Retinal pigment epithelial cell (primary cell): ENCODE measurements around the gene FER.
"Not testable (repeated sequence)": the region's sequence is repeated elsewhere in the genome, so short reads cannot be mapped to it uniquely, and the experiment has no call there.

Experiments used
- DNase-seq: peaks from one replicate; pipeline ENCODE4 v3.0.0-alpha.2; 2010; ENCODE audit warnings: low read depth
- H3K4me3 ChIP-seq: 2 replicates; pipeline ENCODE4 v1.5.1; 2011; ENCODE audit warnings: mild to moderate bottlenecking, low read length, control low read depth, moderate library complexity
- TF ChIP-seq, protein P1 (sequence below): conservative IDR thresholded peaks from 2 replicates; pipeline ENCODE4 v1.5.1; 2011; ENCODE audit warnings: low read depth, low read length, control low read depth, inconsistent platforms

The FER gene

DNA sequence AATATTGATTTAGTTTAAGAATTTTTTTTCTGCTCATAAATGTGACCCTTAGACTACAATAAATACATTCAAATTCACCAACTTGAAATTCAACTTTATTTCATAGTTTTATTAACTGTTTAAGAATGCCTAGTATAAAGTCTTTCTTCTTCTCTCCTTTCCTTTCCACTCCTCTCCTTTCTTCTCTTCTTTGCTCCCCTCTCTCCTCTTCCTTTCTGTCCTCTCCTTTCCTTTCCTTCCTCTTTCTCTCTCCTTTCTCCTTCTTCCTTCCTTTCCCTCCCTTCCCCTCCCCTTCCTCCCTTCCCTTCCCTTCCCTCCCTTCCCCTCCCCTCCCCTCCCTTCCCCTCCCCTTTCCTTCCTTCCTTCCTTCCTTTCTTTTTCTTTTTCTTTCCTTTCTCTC lies 150.6 kb downstream of the FER start:
- TF ChIP-seq, protein P1, sequence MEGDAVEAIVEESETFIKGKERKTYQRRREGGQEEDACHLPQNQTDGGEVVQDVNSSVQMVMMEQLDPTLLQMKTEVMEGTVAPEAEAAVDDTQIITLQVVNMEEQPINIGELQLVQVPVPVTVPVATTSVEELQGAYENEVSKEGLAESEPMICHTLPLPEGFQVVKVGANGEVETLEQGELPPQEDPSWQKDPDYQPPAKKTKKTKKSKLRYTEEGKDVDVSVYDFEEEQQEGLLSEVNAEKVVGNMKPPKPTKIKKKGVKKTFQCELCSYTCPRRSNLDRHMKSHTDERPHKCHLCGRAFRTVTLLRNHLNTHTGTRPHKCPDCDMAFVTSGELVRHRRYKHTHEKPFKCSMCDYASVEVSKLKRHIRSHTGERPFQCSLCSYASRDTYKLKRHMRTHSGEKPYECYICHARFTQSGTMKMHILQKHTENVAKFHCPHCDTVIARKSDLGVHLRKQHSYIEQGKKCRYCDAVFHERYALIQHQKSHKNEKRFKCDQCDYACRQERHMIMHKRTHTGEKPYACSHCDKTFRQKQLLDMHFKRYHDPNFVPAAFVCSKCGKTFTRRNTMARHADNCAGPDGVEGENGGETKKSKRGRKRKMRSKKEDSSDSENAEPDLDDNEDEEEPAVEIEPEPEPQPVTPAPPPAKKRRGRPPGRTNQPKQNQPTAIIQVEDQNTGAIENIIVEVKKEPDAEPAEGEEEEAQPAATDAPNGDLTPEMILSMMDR: no peak
- no peak overlapping the region for H3K4me3 ChIP-seq
- DNase-seq: no peak

DNA sequence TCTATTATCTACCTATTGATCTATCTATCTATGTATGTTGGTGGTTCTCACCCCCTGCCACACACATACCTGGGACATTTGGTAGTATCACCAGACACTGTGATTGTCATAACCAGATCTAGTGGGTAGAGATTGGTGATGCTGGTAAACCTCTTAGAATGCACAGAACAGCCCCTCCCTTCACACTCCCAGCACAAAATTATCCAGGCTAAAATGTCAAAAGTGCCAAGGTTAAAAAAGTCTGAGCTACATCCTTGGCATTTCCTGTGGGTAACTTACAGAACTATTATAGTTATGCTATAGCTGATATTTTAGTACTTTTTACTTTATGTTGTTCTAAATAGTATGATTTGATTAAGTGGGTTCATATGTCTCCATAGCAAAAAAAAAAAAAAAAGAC lies 151.0 kb downstream of the FER start:
- DNase-seq: no peak
- TF ChIP-seq, protein P1: no peak
- no peak overlapping the region for H3K4me3 ChIP-seq

DNA sequence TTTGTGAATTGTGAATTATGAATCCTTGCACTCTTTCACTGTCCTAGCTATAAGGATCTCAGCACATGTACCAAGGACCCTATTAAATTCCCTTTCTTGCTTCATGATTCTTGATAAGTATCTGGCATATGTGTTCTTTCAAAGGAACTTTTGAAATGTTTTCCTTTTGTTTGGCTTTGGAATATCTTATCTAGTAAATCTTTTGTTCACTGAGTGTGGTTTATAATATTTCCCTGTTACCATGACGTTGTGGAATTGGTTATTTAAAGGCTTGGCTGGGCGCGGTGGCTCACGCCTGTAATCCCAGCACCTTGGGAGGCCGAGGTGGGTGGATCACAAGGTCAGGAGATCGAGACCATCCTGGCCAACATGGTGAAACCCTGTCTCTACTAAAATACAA lies 151.5 kb downstream of the FER start:
- not testable (repeated sequence) for H3K4me3 ChIP-seq, DNase-seq

DNA sequence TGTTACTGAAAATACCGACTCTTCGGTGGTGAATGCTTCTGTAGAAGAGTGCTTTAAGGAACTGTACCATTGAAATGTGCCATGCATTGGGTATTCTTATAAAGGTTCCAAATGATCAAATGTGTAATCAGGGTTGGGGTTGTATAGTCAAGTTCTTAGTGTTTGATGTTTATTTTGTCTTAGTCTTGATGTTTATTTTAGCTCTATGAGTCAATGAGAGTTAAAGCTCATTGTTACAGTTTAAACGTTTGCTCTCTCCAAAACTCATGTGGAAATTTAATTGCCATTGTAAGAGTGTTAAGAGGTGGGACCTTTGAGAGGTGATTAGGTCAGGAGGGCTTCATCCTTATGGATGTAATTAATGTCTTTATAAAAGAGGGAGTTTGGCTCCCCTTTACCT lies 153.0 kb downstream of the FER start:
- TF ChIP-seq, protein P1: no peak
- DNase-seq: no peak
- H3K4me3 ChIP-seq: no peak overlapping the region

DNA sequence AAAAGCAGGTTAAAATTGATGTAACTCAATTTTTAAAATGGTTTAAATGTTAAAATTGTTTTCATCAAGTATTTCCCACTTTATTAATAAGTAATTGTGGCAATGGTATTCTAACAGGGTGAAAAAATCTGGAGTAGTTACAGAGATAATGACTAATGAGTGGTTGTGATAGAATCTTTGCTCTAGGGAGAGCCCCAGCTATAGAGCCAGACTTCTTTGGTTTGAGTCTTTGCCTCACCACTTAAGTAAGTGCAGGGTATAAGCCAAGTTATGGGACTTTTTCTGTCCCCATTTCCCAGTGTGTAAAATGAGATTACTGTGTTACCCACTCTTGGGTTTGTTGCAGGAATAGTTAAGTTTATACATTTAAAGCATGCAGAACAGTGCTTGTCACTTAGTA lies 158.1 kb downstream of the FER start:
- no peak for DNase-seq
- H3K4me3 ChIP-seq: no peak overlapping the region
- TF ChIP-seq, protein P1: no peak

DNA sequence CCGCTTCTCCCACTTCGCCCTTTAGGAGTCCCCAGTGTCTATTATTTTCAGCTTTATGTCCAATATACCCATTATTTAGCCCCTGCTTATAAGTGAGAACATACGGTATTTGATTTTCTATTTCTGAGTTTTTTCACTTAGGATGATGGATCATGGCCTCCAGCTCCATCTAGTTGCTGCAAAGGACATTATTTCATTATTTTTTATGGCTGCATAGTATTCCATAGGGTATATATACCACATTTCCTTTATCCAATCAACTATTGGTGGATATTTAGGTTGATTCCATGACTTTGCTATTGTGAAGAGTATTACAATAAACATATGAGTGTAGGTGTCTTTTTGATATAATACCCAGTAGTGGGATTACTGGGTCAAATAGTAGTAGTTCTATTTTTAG lies 162.9 kb downstream of the FER start:
- no peak overlapping the region for H3K4me3 ChIP-seq
- TF ChIP-seq, protein P1: no peak
- no peak for DNase-seq

DNA sequence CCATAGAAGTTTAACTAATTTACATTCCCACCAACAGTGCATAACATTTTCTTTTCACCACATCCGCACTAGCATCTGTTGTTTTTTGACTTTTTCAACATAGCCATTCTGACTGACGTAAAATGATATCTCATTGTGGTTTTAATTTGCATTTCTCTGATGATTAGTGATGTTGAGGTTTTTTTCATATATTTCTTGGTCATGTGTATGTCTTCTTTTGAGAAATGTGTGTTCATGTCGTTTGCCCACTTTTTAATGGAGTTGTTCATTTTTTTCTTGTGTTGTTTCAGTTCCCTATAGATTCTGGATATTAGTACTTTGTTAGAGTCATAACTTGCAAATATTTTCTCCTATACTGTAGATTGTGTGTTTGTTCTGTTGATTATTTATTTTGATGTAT lies 163.4 kb downstream of the FER start:
- TF ChIP-seq, protein P1: no peak
- no peak overlapping the region for H3K4me3 ChIP-seq
- DNase-seq: no peak

DNA sequence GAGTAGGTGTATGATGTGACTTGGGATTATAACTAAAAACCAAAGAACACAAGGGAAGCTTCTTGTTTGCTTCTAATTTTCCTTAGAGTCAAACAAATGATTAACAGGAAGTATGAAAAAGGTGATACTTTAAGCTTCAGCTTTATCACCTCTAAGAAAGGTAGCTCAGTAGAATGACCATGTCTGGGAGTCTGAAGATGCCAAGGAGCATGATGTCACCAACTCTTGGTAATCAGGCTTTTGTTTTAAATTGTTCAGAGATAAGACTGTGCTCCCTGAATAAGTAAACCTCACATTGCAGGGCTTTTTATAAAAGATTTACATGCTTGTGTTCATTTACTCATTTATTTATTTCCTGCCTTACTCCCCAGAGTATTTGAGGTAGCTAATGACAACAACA lies 169.9 kb downstream of the FER start:
- H3K4me3 ChIP-seq: no peak overlapping the region
- no peak for DNase-seq
- TF ChIP-seq, protein P1: no peak
